OCI-LY1 (cell line): ENCODE results near the gene CHMP5.

Experiments used
- H2AFZ ChIP-seq: fragments of 200-600 bp; sonication (generic), shearing (Covaris generic); 2 replicates; pipeline ENCODE4 v1.6.0; 2014; ENCODE audit warnings: antibody characterized with exemption, mild to moderate bottlenecking, low read length
- H3F3A ChIP-seq: fragments of 200-600 bp; sonication (generic), shearing (Covaris generic); 2 replicates; pipeline ENCODE4 v1.6.0; 2014; ENCODE audit warnings: mild to moderate bottlenecking, antibody characterized with exemption, low read length, moderate library complexity; ENCODE audit not compliant: insufficient read depth
- H3K27ac ChIP-seq: fragments of 200-600 bp; sonication (generic); 2 replicates; pipeline ENCODE4 v1.5.1; 2014; ENCODE audit warnings: low read length, mixed run types, mild to moderate bottlenecking, low read depth; ENCODE audit not compliant: poor library complexity, severe bottlenecking
- H3K27me3 ChIP-seq: fragments of 200-600 bp; sonication (generic); 2 replicates; pipeline ENCODE4 v1.6.0; 2014; ENCODE audit warnings: antibody characterized with exemption, mild to moderate bottlenecking, low read length, moderate library complexity; ENCODE audit not compliant: insufficient read depth
- H3K36me3 ChIP-seq: fragments of 200-600 bp; sonication (generic); 2 replicates; pipeline ENCODE4 v1.6.1; 2014; ENCODE audit warnings: mild to moderate bottlenecking, antibody characterized with exemption, low read length, moderate library complexity, mixed read lengths; ENCODE audit not compliant: insufficient read depth
- H3K4me1 ChIP-seq: fragments of 200-600 bp; sonication (generic); 2 replicates; pipeline ENCODE4 v1.5.1; 2014; ENCODE audit warnings: mild to moderate bottlenecking, low read length, moderate library complexity; ENCODE audit not compliant: insufficient read depth, severe bottlenecking
- H3K4me2 ChIP-seq: fragments of 200-600 bp; sonication (generic), shearing (Covaris generic); 2 replicates; pipeline ENCODE4 v1.6.1; 2014; ENCODE audit warnings: low read length
- H3K4me3 ChIP-seq: fragments of 200-600 bp; sonication (generic); 2 replicates; pipeline ENCODE4 v1.5.1; 2014; ENCODE audit warnings: low read length, low read depth, mild to moderate bottlenecking, mixed read lengths; ENCODE audit not compliant: poor library complexity, severe bottlenecking
- H3K79me2 ChIP-seq: fragments of 200-600 bp; shearing (Covaris generic); 2 replicates; pipeline ENCODE4 v1.6.1; 2016; ENCODE audit warnings: mixed run types, low read length, mixed read lengths; ENCODE audit not compliant: insufficient read depth
- H3K9ac ChIP-seq: fragments of 200-600 bp; sonication (generic), shearing (Covaris generic); 2 replicates; pipeline ENCODE4 v1.6.1; 2014; ENCODE audit warnings: mild to moderate bottlenecking, low read length, mixed read lengths
- H3K9me2 ChIP-seq: fragments of 200-600 bp; sonication (generic), shearing (Covaris generic); 2 replicates; pipeline ENCODE4 v1.6.1; 2014; ENCODE audit warnings: low read depth, mild to moderate bottlenecking, low read length, mixed read lengths
- H3K9me3 ChIP-seq: fragments of 200-600 bp; shearing (Covaris generic); 2 replicates; pipeline ENCODE4 v1.6.1; 2014; ENCODE audit warnings: low read length, mixed read lengths
- H4K20me1 ChIP-seq: fragments of 200-600 bp; sonication (generic), shearing (Covaris generic); 2 replicates; pipeline ENCODE4 v1.6.0; 2016; ENCODE audit warnings: mild to moderate bottlenecking, low read length; ENCODE audit not compliant: insufficient read depth
- EZH2 ChIP-seq: fragments of 200-600 bp; sonication (generic), shearing (Covaris generic); IDR thresholded peaks from 2 replicates; pipeline ENCODE4 v1.8.0; 2017; ENCODE audit warnings: borderline replicate concordance, mixed run types, mild to moderate bottlenecking, antibody characterized with exemption, low read length, moderate library complexity, mixed read lengths
- TF ChIP-seq, protein P1 (sequence below): fragments of 200-600 bp; sonication (generic), shearing (Covaris generic); IDR thresholded peaks from 2 replicates; pipeline ENCODE4 v1.5.1; 2017; ENCODE audit warnings: mild to moderate bottlenecking, antibody characterized with exemption, low read length, moderate library complexity, mixed read lengths

The CHMP5 gene

GRCh38 chr9:33318781-33319180, 53.9 kb downstream of the CHMP5 start:
- Histone ChIP-seq H3F3A (no peaks in the 10 kb centered on the region), H3K27ac (no peak overlapping the region)
- TF ChIP-seq, protein P1, sequence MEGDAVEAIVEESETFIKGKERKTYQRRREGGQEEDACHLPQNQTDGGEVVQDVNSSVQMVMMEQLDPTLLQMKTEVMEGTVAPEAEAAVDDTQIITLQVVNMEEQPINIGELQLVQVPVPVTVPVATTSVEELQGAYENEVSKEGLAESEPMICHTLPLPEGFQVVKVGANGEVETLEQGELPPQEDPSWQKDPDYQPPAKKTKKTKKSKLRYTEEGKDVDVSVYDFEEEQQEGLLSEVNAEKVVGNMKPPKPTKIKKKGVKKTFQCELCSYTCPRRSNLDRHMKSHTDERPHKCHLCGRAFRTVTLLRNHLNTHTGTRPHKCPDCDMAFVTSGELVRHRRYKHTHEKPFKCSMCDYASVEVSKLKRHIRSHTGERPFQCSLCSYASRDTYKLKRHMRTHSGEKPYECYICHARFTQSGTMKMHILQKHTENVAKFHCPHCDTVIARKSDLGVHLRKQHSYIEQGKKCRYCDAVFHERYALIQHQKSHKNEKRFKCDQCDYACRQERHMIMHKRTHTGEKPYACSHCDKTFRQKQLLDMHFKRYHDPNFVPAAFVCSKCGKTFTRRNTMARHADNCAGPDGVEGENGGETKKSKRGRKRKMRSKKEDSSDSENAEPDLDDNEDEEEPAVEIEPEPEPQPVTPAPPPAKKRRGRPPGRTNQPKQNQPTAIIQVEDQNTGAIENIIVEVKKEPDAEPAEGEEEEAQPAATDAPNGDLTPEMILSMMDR = no peak
- TF ChIP-seq EZH2 = no peak

DNA sequence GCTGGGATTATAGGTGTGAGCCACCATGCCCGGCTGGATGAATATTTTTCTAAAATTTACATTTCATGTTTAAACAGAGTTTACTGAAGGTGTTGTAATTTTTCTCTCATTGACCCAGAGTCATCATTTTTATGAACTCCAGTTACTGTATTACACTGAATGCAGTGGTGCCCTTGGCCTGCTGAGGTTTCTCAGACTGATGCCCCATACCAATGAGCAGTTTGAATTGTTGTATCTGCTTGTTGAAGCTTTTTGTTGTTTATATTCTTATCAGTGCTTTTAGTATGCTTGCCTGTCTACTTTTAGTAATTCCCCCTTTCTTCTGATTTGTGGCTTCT, 55.4 kb downstream of the CHMP5 start:
- H3K4me3 ChIP-seq = no peak overlapping the region
- H3K79me2 ChIP-seq = no peaks in the 10 kb centered on the region
- H3K27me3 ChIP-seq = no peaks in the 10 kb centered on the region
- no peak overlapping the region for H3K9ac ChIP-seq
- H2AFZ ChIP-seq = no peak overlapping the region
- H3K4me1 ChIP-seq = no peaks in the 10 kb centered on the region
- no peaks in the 10 kb centered on the region for H4K20me1 ChIP-seq
- TF ChIP-seq, protein P1 = no peak
- TF ChIP-seq EZH2 = no peak
- no peaks in the 10 kb centered on the region for H3K9me2 ChIP-seq
- H3K9me3 ChIP-seq = no peaks in the 10 kb centered on the region
- H3K36me3 ChIP-seq = peaks cover 97% of the 10 kb centered on the region
- H3F3A ChIP-seq = no peaks in the 10 kb centered on the region
- H3K4me2 ChIP-seq = no peak overlapping the region
- H3K27ac ChIP-seq = no peak overlapping the region

More at GRCh38 chr9:33318781-33319180, 53.9 kb downstream of the CHMP5 start:
- no peaks in the 10 kb centered on the region for H4K20me1 ChIP-seq
- no peaks in the 10 kb centered on the region for H3K27me3 ChIP-seq
- no peak overlapping the region for H3K9ac ChIP-seq
- no peak overlapping the region for H3K4me2 ChIP-seq
- H3K4me3 ChIP-seq = no peak overlapping the region
- H3K4me1 ChIP-seq = no peaks in the 10 kb centered on the region
- no peaks in the 10 kb centered on the region for H3K79me2 ChIP-seq
- no peak overlapping the region for H2AFZ ChIP-seq
- peaks cover 97% of the 10 kb centered on the region for H3K36me3 ChIP-seq
- H3K9me3 ChIP-seq = no peaks in the 10 kb centered on the region
- H3K9me2 ChIP-seq = no peaks in the 10 kb centered on the region

- Histone ChIP-seq H3F3A (no peaks in the 10 kb centered on the region), H3K4me1 (no peaks in the 10 kb centered on the region), H3K9ac (no peak overlapping the region), H3K27ac (no peak overlapping the region), H2AFZ (no peak overlapping the region), H3K9me3 (no peaks in the 10 kb centered on the region), H3K4me2 (no peak overlapping the region), H3K4me3 (no peak overlapping the region), H3K79me2 (no peaks in the 10 kb centered on the region), H4K20me1 (no peaks in the 10 kb centered on the region), H3K9me2 (no peaks in the 10 kb centered on the region), H3K36me3 (peaks cover 92% of the 10 kb centered on the region), H3K27me3 (no peaks in the 10 kb centered on the region)
- no peak for TF ChIP-seq EZH2
- TF ChIP-seq, protein P1 = no peak
Observed at GRCh38 chr9:33320568-33321261, 55.9 kb downstream of the CHMP5 start.
